GM18526 (cell line): ENCODE measurements around the gene RNF115.

Experiments used
- POLR2A ChIP-seq: IDR thresholded peaks from 3 replicates; pipeline ENCODE4 v1.6.1; 2011; ENCODE audit not compliant: insufficient read length; ENCODE audit errors: extremely low read depth

The RNF115 gene

DNA sequence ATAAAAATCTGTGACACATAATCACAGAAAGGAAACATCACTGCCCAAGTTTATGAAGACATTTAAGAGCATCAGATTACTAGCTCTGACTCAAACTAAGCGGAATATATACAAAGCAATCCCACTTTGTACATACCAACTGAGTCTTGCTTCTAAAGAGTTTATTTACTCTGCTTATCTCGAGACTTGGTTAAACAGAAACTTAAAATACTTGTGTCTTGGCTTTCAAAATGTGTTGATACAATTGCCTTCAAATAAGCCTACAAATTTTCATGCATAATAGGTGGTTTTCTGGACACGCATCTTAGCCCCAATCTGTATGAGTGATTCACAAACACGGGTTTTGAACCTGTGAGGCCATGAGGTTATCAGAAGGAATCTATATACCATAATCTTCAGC is 83.6 kb downstream of the RNF115 start:
- no peak for TF ChIP-seq POLR2A

DNA sequence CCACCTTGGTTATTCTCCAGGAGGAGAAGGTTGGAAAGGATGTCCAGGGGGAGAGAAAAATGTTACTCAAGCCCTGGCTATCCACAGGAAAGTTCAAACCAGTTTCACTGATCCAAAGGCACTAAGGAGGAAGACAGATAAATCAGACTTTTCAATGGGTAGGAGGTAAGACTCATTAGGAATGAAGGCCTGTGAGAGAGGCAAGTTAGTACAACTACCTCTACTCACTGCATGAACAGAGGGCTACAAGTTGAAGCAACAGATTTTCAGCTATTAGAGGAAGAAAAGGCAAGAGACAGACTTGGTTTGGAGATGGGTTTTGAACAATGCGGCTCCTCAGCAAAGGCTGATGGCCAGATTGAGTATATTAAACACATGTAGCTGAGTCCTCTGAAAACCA is 87.7 kb downstream of the RNF115 start:
- TF ChIP-seq POLR2A = no peak

DNA sequence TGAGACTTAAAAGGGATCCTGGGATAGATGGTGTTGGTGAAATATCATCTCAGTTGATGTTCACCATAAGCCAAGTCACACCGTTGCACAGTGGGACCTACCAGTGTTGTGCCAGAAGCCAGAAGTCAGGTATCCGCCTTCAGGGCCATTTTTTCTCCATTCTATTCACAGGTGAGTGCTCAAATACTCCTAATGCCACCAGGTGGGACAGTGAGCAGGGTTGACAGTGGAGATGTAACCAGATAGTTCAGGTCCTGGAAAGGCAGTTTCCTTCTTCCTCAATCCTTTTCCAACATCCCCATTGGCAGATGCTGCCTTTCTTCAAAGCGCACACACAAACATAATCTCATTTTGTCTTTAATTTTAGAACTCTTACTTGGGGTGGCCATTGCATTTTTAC is 93.0 kb downstream of the RNF115 start:
- TF ChIP-seq POLR2A = no peak

DNA sequence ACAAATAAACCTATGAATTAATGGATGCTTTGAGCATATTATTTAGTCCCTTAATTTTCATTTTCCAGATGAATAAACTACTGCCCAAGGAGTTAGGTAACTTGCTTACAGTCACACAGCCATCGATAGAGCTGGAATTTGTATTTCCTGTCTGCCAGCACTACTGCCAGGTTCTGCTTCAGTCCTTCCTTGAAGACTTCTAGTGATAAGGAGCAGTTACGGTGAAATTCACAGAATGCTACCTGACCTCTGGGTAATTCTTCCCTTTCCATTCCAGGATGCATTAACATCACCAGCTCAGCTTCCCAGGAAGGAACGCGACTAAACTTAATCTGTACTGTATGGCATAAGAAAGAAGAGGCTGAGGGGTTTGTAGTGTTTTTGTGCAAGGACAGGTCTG is 93.4 kb downstream of the RNF115 start:
- TF ChIP-seq POLR2A = no peak

DNA sequence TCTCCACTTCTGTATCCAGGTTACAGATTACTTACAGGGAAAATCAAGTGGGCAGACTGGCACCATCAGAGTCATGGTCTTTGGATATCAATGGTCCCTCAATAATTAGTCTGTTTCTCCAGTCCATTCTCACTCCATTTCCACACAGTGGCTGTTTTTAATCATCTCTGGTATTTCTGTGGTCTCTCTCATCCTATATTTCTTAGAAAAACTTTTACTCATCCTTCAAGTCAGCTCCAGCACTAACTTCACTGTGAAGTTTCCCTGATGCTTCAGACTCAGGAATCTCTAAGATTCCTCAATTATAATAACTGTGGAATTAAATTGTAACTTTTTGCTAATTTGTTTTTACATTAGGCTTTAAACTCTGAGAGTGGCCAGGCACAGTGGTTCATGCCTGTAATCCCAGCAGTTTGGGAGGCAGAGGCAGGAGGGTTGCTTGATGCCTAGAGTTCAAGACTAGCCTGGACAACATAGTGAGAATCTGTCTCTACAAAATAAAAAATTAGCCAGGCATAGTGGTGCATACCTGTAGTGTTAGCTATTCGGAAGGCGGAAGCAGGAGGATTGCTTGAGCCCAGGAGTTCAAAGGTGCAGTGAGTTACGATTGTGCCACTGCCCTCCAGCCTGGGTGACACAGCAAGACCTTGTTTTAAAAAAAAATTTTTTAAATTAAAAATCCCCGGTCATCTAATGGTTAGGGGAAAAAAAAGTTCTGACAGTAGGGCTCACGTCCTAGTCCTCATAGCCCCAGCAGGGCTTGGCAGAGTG is 94.0 kb downstream of the RNF115 start:
- no peak for TF ChIP-seq POLR2A

DNA sequence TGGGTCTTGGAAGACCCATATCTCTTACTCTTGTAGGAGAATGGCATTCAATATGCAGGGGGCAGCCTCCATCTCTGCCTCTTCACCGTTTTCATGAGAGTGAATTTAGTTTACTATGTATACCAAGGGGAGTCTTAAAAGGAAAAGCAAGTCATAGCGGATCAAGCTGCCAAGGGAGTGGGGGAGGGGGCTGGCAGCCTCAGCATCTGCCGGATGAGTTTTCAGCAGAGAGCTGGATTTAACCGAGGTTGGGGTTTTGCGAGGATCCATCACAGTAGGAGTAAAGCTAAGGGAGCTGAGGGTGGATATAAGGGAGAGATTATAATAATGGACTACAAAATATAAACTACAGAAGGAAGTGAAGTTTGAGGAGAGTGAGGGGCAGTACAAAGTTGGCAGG is 94.7 kb downstream of the RNF115 start:
- no peak for TF ChIP-seq POLR2A

DNA sequence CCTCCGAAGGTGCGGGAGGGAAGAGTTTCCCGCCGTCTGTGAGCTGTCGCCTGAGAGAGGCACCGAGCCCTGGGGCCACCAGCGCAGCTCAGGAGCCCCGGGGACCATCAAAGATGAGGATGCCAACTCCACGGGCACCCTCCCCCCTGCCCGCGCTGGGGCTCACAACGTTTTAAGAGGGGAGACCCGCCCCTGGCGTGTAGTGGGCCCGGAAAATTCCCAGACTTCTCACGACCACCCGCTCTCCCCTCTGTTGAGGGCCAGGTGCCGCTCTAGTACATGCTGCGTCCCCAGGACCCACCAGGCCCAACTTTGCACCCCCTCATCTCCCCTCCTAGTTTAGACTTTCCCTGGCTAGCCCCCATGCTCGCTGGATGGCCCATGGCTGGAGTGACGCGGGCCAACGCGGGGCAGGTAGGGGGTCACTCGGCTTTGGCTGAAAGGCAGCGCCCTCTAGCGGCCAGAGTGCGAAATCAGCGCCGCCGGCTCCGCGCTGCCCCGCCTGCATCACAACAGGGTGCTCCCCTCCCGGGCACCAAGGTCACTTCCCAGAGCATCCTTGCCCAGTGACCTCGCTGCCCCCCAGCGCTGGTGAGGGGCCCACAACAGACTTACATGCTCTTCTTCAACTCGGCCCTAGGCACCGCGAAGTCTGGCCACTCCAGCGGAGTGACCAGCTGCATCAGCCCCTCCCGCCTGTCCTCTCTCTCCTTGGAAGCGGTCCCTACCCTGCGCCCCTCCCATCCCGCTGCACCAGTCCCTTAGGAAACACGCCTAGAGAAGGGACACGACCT is 102.8 kb downstream of the RNF115 start:
- TF ChIP-seq POLR2A = no peak

DNA sequence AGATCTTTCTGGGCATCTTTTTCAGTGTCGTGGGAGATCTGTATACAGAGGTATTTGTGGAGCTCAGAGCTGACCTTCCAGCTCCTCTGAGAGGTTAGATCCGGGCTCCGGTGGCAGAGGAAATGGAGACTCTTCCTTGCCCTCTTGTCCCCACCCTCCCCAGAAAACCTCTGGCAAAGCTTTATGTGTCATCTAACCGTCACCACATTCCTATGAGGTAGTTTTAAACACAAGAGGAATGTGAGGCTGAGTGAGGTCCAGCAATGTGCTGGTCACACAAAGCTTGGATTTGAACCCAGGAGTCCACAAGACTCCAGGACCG is 103.4 kb downstream of the RNF115 start:
- no peak for TF ChIP-seq POLR2A

DNA sequence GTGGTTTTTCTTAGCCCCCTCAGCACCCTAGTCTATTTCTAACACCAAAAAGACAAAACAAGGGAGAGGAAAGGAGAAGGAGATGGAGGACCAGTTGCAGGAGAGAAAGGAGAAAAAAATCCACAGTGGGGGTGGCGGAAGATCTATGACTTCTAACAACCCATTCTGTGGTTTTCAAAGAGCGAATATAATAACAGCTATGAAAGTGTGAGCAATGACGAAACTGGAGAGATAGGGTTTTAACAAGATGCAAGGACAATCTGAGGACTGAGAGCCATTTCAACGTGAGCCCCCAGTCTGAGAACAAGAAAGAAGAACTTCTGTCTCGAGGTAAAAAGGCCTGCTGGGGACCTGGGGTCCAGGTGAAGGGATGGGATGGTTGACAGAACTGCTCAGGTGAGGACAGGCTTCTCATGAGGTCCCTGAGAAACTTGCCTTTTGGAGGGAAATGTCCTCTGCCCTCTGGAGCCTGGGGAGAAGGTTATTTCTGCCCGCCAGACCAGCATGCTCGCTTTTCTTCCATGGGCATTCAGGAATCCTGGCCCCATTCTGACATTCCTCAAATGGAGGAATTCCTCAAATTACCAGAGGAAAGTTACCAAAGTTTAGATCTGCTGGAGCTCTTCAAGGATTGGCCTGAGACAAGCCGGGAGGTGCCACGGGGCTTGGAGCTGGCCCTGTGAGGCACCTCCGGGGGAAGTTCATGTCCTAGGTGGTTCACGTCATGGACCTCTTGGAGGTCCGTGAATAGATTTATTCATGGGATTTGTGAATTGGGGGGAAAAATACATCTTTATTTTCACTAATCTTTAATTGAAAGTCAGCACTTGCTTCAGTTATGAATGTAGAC is 104.4 kb downstream of the RNF115 start, which contains the start of gene CD160:
Gene CD160, plus strand, starts transcription at position 270 of the 850 bp plus-strand sequence. CDS start 8,829 bp downstream, outside the sequence.
- no peak for TF ChIP-seq POLR2A

DNA sequence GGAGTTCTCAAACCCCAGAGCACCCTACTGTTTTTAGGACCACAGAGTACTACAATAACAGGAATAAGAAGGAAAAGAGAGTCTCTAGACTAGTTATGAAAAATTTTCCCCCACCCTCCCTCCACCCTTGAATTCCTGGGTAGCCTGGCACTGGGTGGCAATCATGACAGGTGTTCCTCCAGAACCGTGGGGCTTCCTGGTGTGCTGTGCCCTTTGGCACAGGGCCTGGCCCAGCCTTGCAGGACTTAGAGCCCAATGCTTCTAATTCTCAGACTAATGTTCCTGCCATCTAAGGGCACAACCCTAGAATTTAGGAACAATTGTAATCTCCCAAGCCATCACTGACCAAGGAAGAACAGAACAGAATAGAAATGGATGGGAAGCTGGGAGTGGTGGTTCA is 106.1 kb downstream of the RNF115 start:
- TF ChIP-seq POLR2A = no peak

DNA sequence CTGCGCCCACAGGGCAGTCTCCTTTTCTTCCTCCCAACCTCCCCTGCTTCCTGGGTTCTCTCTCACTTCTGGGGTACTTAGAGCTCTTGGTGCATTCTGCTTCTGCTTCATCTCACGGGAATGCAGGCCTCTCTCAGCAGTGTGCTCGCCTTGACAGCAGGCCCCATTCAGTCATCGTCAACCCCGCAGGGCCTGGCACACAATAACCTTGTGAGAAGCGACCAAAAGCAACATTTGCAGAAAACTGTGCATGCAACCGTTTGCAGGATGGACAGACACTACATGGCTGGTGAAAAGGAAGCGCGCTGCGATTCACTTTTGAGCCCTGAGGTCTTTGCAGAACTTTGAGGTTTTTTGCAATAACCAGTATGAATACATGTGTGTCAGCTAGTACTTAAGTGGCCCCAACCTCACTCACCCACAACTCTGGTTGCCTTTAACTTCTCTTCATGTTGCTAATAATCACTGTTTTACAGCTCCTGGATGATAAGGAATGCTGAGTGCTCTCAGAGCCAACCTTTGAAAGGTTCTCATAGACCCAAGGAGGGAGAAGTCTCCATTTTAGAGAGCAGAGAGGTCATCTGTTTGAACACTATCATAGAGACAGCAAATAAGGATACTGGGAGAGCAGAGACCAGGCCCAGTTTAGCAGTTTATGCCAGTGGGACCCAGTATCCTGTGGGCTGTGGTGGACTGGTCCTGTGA is 107.1 kb downstream of the RNF115 start:
- no peak for TF ChIP-seq POLR2A

DNA sequence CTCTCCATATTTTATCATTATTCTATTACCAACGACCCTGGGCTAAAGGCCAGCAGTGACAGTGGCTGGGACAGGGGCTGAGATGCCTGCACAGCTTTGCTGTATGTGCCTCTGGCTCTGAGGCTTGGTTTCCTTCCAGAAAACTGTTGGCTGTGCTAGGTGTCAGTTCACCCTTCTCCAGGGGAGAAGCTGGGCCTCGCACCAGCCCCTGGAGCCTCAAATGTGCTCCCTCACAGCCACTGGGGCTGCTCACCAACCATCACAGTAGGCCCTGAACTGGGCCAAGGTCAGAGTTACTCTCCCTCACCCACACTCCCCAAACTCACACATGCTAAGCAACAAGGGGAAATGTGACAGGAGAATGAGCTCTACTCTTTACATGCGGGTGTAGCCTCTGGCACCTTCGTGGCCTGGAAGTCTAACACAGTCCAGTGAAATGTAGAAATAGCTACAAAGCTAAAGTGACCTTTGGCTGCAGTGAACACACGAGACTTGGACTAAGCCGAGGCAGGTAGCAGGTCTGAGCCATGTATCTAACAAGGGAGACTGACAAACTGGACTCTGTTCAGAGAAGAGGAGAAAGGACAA is 109.3 kb downstream of the RNF115 start:
- TF ChIP-seq POLR2A = no peak

DNA sequence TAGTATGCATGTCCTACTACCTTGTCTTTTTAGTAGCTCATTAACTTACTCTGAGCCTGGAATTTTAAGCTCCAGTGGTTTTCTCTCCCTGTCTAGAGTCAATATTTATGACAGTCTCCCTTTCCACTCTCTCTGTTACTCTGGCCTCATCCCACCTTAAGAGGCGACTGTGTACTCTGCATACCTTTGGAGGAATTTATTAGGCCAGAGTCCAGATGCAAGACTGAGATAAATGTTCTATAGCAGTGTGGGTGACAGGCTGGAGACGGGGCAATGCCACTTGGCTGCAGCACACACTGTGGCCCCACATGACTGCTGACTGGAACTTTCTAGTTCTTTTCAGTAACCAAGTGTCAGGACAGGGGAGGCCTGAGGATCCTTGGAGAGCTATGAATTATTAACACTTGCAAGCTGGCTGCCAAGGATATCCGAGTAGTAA is 112.7 kb downstream of the RNF115 start:
- no peak for TF ChIP-seq POLR2A

DNA sequence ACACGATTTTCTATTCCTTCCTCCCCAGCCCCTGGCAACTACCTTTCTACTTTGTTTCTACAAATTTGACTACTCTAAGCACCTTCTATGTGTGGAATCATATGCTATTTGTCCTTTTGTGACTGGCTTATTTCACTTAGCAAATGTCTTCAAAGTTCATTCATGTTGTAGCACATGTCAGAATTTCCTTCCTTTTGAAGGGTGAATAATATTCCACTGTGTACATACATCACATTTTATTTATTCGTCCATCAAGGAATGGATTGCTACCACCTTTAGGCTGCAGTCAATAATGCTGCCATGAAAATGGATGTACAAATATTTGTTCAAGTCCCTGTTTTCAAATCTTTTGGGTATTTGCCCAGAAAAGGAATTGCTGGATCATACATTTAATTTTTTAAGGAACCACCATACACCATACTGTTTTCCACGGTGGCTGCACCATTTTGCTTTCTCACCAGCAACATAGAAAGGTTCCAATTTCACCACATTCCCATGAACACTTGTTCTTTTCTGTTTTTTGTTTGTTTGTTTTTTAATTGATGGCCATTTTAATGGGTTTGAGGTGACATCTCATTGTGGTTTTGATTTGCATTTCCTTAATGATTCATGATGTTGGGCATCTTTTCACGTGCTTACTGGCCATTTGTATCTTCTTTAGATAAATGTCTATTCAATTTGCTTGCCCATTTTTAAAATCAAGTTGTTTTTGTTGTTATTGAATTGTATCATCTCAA is 113.4 kb downstream of the RNF115 start:
- TF ChIP-seq POLR2A = no peak
